BE2C (cell line): ENCODE measurements around the gene UQCR10.

Source experiments
- DNase-seq: peaks from one replicate; pipeline ENCODE4 v3.0.0-alpha.2; 2020
- H3K27me3 ChIP-seq: fragments of 250-450 bp; sonication (Bioruptor Pico); 2 replicates; pipeline ENCODE4 v1.5.1; 2020; ENCODE audit warnings: mild to moderate bottlenecking
- H3K36me3 ChIP-seq: fragments of 250-450 bp; sonication (Bioruptor Pico); 2 replicates; pipeline ENCODE4 v1.5.1; 2020; ENCODE audit warnings: mild to moderate bottlenecking
- H3K4me1 ChIP-seq: fragments of 250-450 bp; sonication (Bioruptor Pico); 2 replicates; pipeline ENCODE4 v1.5.1; 2020
- H3K4me3 ChIP-seq: 2 replicates; pipeline ENCODE4 v1.5.1; 2011; ENCODE audit warnings: low read depth, low read length
- H3K9me3 ChIP-seq: fragments of 250-450 bp; sonication (Bioruptor Pico); 2 replicates; pipeline ENCODE4 v1.5.1; 2020
- TF ChIP-seq, protein P1 (sequence below): IDR thresholded peaks from 2 replicates; pipeline ENCODE4 v1.5.1; 2012; ENCODE audit warnings: mild to moderate bottlenecking, low read depth, low read length

Gene UQCR10

DNA sequence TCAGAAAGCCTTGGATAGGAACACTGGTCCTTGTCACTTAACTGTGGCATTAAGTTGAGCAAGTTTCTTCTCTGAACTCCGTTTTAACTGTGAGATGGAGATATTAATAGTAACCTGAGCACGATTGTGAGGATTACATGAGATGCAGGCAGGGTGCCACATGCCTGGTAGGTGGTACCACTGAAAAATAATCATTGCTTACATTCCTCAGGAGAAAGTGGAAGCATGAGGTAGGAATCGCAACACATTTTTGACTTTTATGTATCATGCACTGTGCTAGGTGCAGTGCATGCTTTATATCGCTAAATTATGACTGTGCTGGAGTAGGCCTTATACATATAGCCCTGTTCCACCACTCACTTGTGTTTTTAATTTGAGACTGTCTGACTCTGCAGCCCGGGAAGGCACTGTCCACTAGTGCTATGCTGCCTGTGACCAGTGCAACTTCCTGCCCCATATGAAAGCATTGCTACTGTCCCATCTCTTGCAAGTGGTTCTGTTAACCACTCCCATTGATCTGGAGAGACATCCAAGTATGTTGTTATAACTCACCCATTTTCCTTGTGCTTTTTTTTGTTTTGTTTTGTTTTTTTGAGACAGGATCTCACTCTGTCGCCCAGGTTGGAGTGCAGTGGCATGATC lies 1.0 kb downstream of the UQCR10 start:
- peak overlapping the region; percentile 96 for H3K4me3 ChIP-seq
- H3K27me3 ChIP-seq: no peaks in the 10 kb centered on the region
- H3K4me1 ChIP-seq: no peaks in the 10 kb centered on the region
- TF ChIP-seq, protein P1, sequence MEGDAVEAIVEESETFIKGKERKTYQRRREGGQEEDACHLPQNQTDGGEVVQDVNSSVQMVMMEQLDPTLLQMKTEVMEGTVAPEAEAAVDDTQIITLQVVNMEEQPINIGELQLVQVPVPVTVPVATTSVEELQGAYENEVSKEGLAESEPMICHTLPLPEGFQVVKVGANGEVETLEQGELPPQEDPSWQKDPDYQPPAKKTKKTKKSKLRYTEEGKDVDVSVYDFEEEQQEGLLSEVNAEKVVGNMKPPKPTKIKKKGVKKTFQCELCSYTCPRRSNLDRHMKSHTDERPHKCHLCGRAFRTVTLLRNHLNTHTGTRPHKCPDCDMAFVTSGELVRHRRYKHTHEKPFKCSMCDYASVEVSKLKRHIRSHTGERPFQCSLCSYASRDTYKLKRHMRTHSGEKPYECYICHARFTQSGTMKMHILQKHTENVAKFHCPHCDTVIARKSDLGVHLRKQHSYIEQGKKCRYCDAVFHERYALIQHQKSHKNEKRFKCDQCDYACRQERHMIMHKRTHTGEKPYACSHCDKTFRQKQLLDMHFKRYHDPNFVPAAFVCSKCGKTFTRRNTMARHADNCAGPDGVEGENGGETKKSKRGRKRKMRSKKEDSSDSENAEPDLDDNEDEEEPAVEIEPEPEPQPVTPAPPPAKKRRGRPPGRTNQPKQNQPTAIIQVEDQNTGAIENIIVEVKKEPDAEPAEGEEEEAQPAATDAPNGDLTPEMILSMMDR: no peak
- H3K36me3 ChIP-seq: peaks cover 33% of the 10 kb centered on the region
- H3K9me3 ChIP-seq: no peaks in the 10 kb centered on the region
- no peak for DNase-seq

DNA sequence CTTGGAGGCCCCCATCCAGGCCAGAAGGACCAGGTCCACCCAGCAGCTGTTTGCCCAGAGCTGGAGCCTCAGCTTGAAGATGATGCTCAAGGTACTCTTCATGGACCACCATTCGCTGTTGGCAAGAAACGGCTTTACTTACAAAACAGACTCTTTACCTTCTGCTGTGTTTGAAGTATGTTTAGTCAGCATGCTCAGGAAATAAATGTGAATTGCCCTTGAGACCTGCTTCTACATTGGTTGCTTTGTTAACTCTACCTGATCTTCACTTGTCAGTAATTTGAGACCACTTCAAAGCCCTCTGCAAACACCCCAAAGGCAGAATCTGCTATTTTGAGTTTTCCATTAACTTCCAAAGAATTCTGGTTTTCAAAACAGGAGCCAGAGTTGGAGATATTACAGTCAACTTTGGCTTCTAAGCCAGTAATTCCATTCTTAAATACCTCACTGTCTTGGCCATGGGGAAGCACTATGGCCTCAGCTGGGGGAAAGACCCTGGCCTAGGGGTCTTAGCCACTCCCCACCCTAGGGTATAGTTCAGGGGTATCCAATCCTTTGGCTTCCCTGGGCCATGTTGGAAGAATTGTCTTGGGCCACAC lies 2.7 kb downstream of the UQCR10 start:
- no peak for DNase-seq
- Histone ChIP-seq H3K4me3 (no peak overlapping the region), H3K9me3 (no peaks in the 10 kb centered on the region), H3K27me3 (no peaks in the 10 kb centered on the region), H3K36me3 (peaks cover 33% of the 10 kb centered on the region), H3K4me1 (no peaks in the 10 kb centered on the region)
- TF ChIP-seq, protein P1: no peak

DNA sequence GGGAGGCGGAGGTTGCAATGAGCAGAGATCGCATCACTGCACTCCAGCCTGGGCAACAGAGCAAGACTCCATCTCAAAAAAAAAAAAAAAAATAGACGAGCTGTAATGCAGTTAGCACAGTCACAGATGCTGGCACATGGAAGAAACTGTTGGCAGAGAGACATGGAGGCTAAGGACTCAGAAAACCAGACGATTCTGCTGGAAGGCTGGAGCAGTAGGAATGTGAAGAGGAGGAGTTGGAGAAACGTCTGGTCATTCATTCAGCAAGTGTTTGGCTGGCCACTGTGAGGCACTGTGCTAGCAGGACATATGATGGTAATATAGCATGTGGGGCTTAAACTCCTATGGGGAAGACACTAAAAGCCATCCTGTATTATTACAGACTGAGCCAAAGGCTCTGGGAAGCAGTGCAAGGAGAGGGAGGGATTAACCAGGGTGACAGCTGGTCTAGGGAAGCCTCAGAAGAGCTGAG lies 5.0 kb downstream of the UQCR10 start:
- Histone ChIP-seq H3K4me1 (no peaks in the 10 kb centered on the region), H3K27me3 (no peaks in the 10 kb centered on the region), H3K4me3 (no peak overlapping the region), H3K36me3 (peaks cover 33% of the 10 kb centered on the region), H3K9me3 (no peaks in the 10 kb centered on the region)
- peak; percentile 36 for DNase-seq
- TF ChIP-seq, protein P1: peak; percentile 66

DNA sequence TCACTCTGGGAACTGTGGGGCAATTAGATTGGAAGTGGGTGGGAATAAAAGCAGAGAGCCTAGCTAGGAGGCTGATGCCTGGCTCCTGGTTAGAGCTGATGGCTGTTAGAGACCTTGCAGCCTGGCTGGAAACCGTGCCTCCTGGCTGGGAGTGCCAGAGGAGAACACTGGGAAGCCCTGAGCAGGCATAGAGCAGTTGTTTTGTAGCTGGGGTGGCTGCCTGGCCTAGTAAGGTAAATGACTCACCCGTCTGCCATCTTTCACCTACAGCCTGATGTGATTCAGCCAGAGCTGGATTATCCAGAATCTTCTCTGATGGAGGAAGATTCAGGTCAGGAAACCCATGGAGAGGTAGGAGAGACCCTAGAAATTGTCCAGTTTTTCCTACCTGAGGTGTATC lies 6.1 kb downstream of the UQCR10 start:
- Histone ChIP-seq H3K4me3 (no peak overlapping the region), H3K36me3 (peaks cover 31% of the 10 kb centered on the region), H3K9me3 (no peaks in the 10 kb centered on the region), H3K4me1 (no peaks in the 10 kb centered on the region), H3K27me3 (no peaks in the 10 kb centered on the region)
- no peak for DNase-seq
- TF ChIP-seq, protein P1: no peak

DNA sequence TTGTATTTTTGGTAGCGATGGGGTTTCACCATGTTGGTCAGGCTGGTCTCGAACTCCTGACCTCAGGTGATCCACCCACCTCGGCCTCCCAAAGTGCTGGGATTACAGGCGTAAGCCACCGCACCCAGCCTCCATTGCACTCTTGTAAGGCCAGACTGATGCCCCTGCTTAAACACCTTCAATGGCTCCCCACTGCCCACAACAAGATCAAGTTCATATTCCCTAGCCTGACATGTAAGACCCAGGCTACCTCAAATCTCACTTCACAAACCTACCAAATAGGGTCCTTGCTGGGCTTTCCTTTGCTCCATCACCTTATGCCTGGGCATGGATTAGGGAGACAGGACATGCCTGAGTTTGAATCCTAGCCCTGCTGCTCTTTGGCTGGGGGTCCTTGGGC lies 13.1 kb downstream of the UQCR10 start:
- H3K27me3 ChIP-seq: no peaks in the 10 kb centered on the region
- no peak for DNase-seq

More for the DNA sequence above, 13.1 kb downstream of the UQCR10 start:
- Histone ChIP-seq H3K4me3 (no peak overlapping the region), H3K9me3 (no peaks in the 10 kb centered on the region), H3K36me3 (no peaks in the 10 kb centered on the region), H3K4me1 (no peaks in the 10 kb centered on the region; the same call in 1 of the 2 replicates)
- TF ChIP-seq, protein P1: no peak
